Upper lobe of right lung (tissue), 1 donor: Measurements from ENCODE around the gene HS3ST5. TPM values are rescaled to one million over a fixed set of nuclear protein-coding genes. Genes with fewer than 3 reads are reported as not detected.

Experiments used
- ATAC-seq: fragments of 200-7000 bp; cut with Tn5 transposase; one replicate; pipeline ENCODE4 v1.9.1; 2020; ENCODE audit warnings: mild to moderate bottlenecking, moderate library complexity
- DNase-seq: peaks from one replicate; pipeline ENCODE4 v3.0.0-alpha.2; 2020
- H3K27ac ChIP-seq: fragments of 200-600 bp; one replicate; pipeline ENCODE4 v1.8.0; 2022
- H3K27me3 ChIP-seq: fragments of 200-600 bp; one replicate; pipeline ENCODE4 v1.8.0; 2022; ENCODE audit warnings: mild to moderate bottlenecking
- H3K36me3 ChIP-seq: fragments of 200-600 bp; one replicate; pipeline ENCODE4 v1.8.0; 2022
- H3K4me1 ChIP-seq: fragments of 200-600 bp; one replicate; pipeline ENCODE4 v1.8.0; 2022
- H3K4me3 ChIP-seq: fragments of 200-600 bp; one replicate; pipeline ENCODE4 v1.8.0; 2022; ENCODE audit warnings: mild to moderate bottlenecking
- H3K9me3 ChIP-seq: fragments of 200-600 bp; one replicate; pipeline ENCODE4 v1.8.0; 2022
- intact Hi-C: fragments of 100-400 bp; cut with DNase I; formaldehyde crosslinking; loops from one replicate; pipeline ENCODE4 v1.11.0; 2022
- total RNA-seq: library from RNA; stranded (reverse); fragmentation: NEBNext Ultra II Directional; extraction: Animal tissue kit (Norgen Biotek cat#: 25700); gene quantifications from one replicate; pipeline ENCODE4 v1.2.1, GENCODE V29; 2021
- TF ChIP-seq, protein P1 (sequence below): fragments of 200-600 bp; IDR thresholded peaks from one replicate; pipeline ENCODE4 v1.8.0; 2022; ENCODE audit warnings: antibody characterized with exemption
- donor health status: DM: no; HTN: yes; CAD: no; lungs with severe emphysema.

HS3ST5 gene
- total RNA-seq, 1 donor from 2014 or later = not detected

DNA sequence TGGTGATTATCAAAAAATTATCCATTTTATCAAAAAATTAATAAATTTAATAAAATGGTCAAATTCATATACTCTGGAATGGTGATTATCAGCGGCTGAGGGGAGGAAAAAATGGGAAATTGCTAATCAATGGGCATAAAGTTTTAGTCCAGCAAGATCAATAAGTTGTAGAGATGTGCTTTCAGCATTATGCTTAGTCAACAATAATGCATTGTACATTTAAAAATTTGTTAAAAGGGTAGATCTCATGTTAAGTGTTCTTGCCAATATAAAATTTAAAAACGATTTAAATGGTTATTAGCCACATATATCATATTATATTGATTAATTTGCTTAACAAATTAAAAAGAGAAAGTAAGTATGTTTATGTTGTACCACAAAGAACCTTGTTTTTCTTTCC, 56.6 kb downstream of the HS3ST5 start:
- TF ChIP-seq, protein P1, sequence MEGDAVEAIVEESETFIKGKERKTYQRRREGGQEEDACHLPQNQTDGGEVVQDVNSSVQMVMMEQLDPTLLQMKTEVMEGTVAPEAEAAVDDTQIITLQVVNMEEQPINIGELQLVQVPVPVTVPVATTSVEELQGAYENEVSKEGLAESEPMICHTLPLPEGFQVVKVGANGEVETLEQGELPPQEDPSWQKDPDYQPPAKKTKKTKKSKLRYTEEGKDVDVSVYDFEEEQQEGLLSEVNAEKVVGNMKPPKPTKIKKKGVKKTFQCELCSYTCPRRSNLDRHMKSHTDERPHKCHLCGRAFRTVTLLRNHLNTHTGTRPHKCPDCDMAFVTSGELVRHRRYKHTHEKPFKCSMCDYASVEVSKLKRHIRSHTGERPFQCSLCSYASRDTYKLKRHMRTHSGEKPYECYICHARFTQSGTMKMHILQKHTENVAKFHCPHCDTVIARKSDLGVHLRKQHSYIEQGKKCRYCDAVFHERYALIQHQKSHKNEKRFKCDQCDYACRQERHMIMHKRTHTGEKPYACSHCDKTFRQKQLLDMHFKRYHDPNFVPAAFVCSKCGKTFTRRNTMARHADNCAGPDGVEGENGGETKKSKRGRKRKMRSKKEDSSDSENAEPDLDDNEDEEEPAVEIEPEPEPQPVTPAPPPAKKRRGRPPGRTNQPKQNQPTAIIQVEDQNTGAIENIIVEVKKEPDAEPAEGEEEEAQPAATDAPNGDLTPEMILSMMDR = no peak
- H3K27me3 ChIP-seq = no peaks in the 10 kb centered on the region
- H3K4me1 ChIP-seq = no peaks in the 10 kb centered on the region
- H3K4me3 ChIP-seq = no peak overlapping the region
- no peak overlapping the region for H3K27ac ChIP-seq
- no peaks in the 10 kb centered on the region for H3K36me3 ChIP-seq
- intact Hi-C loops = no loop called here
- DNase-seq = no peak
- no peaks in the 10 kb centered on the region for H3K9me3 ChIP-seq
- ATAC-seq = no peak

DNA sequence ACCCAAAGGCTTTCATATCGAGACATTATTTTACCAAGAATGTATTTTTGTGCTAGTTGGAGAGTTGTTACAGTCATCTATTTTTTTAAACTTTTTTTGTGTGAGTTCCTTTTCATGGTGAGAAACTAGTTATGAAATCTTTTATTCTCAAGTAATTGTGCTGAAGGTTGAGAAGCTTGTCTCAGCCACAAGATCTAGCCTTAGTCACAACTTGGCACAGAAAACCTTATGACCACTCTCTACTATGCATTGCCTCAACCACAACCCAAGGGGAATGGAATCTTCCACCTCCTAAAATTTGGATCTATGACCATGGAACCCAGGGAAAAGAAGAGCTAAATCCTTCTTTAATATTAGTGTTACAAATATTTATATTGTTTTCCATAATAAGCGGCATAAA, 58.5 kb downstream of the HS3ST5 start:
- H3K27me3 ChIP-seq = no peaks in the 10 kb centered on the region
- no peak for ATAC-seq
- intact Hi-C loops = no loop called here
- TF ChIP-seq, protein P1 = no peak
- no peaks in the 10 kb centered on the region for H3K36me3 ChIP-seq
- H3K27ac ChIP-seq = no peak overlapping the region
- H3K9me3 ChIP-seq = no peaks in the 10 kb centered on the region
- H3K4me1 ChIP-seq = no peaks in the 10 kb centered on the region
- no peak overlapping the region for H3K4me3 ChIP-seq
- DNase-seq = no peak

DNA sequence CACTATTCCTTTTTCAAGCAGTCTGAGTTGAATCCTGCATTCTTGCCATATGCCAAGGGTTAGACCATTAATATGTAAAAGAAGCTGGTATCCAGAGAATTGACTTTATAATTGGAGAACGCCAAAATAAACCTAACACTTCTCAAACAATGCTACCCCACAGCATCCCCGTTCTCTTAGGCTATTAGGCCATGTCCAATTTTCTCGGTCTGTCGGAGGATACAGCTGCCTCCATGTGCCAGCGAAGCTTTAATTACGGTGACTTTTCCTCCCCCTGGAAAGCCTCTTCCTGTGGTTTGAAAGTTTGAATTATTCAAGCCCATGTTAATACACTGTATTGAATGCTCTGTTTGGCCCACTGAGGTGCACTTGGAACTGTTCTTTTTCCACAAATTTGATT, 60.5 kb downstream of the HS3ST5 start:
- no peaks in the 10 kb centered on the region for H3K27me3 ChIP-seq
- H3K36me3 ChIP-seq = no peaks in the 10 kb centered on the region
- no peak for ATAC-seq
- DNase-seq = no peak
- H3K4me3 ChIP-seq = no peak overlapping the region
- intact Hi-C loops = no loop called here
- no peaks in the 10 kb centered on the region for H3K4me1 ChIP-seq
- TF ChIP-seq, protein P1 = no peak
- H3K27ac ChIP-seq = no peak overlapping the region
- no peaks in the 10 kb centered on the region for H3K9me3 ChIP-seq

DNA sequence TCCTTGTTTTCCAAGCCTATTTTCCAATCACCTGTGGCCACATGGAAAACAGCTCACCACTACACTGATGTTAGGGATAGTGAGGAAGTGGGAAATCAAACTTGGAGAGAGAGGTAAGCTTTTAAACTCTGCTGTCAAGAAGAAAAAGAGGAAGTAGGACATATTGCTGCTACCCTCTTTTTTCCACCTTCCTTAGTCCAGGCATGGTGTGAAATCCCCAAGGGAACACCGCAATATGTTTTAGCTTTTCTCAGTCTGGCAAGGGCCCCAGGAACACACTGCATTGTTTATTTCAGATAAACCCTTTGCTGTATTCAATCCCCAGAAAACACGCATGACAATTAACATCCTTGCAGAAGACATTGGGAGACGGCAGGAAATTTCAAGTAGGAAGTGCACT, 61.3 kb downstream of the HS3ST5 start:
- Histone ChIP-seq H3K4me3 (no peak overlapping the region), H3K4me1 (no peaks in the 10 kb centered on the region), H3K9me3 (no peaks in the 10 kb centered on the region), H3K36me3 (no peaks in the 10 kb centered on the region), H3K27me3 (no peaks in the 10 kb centered on the region), H3K27ac (no peak overlapping the region)
- intact Hi-C loops = no loop called here
- ATAC-seq = no peak
- TF ChIP-seq, protein P1 = no peak
- DNase-seq = no peak

DNA sequence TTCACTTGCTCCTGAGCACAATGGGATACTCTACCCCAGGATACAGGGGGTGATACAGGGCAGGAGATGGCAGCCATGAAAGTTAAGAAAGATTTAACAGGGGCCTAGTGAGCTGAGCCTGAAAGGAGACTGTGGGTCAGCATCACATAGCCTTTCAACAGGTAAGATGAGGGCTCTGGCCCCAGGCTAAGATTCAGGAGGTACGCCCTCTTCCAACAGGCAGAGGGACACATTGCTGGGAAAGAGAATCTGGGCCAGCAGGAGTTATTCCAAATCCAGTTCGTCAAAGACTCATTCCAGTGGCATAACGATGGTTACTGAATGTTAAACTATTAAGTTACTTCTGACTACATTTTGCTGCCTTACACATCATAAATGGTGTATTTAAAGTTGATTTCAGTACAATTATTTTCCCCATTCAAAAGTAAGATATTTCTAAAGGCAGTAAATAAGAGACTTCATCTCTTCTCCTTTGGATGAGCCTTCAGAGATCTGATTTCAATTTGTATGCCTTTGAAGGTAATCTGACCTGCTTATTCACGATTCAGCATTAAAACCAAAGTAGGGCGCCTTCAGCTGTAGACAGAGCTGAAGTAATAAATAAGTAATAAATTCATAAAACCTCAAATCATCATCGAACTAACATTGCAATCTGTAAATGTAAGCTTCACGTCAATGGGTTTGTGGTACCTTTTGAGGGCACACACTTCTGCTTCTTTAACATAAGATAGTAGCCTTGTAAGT, 62.4 kb downstream of the HS3ST5 start:
- TF ChIP-seq, protein P1 = no peak
- DNase-seq = no peak
- Histone ChIP-seq H3K27ac (no peak overlapping the region), H3K9me3 (no peaks in the 10 kb centered on the region), H3K27me3 (no peaks in the 10 kb centered on the region), H3K4me3 (no peak overlapping the region), H3K4me1 (no peaks in the 10 kb centered on the region), H3K36me3 (no peaks in the 10 kb centered on the region)
- no peak for ATAC-seq
- intact Hi-C loops = no loop called here

DNA sequence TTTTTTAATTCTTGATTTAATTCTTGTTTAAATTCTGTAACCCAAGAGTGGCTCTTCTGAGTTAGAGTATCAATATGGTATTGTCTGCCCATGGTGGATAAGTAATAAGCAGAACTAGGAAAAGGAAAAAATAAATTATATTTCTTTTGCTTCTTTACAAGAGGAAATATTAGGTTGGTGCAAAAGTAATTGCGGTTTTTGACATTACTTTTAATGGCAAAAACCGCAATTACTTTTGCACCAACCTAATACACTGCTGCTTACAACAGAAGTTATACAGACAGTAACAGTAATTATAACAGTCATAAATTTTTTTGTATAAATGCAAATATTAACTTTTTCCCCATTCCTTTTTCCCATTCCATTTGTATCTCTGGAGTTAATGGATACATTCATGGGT, 65.6 kb downstream of the HS3ST5 start:
- TF ChIP-seq, protein P1 = no peak
- DNase-seq (no peak), ATAC-seq (no peak)
- Histone ChIP-seq H3K4me3 (no peak overlapping the region), H3K9me3 (no peaks in the 10 kb centered on the region), H3K4me1 (no peaks in the 10 kb centered on the region), H3K27me3 (no peaks in the 10 kb centered on the region), H3K36me3 (no peaks in the 10 kb centered on the region), H3K27ac (no peak overlapping the region)
- intact Hi-C loops = no loop called here
